ENCODE data around the gene PLA2G2F. TPM values are rescaled to one million over a fixed set of nuclear protein-coding genes. Genes with fewer than 3 reads are reported as not detected.
A peak's percentile ranks its signal among the peaks of the same experiment; 100 is the strongest.

PLA2G2F gene
- total and polyA plus RNA-seq, 9 of the 15 experiments (the other 6 are each of a cell fraction or from before 2014, with no cell fraction given): not detected

- ChIA-PET CTCF (ENCODE audit: low intra/inter-chr PET ratio) (interaction anchor here (0.8 kb wide), 1 partner anchor 49 kb away, joined by 3 read pairs; no protein-coding TSS in a partner anchor), POLR2A (interaction anchor here (0.7 to 1.9 kb wide), 2 partner anchors 18 to 23 kb away, joined by 3 to 5 read pairs; no protein-coding TSS in a partner anchor)
- no TSS peak for BruUV-seq (replicated peaks)
- Histone ChIP-seq H3K4me1 (replicated peaks in 1 of 2; ENCODE audit: control insufficient read depth in 2 of 2, insufficient read depth in 2 of 2, low read length in 2 of 2) (peaks cover 0 to 26% of the 10 kb centered on the region in 2 experiments; a peak in 3 of 5 replicates), H3K4me3 (no peak overlapping the region), H3K79me2 (ENCODE audit: control insufficient read depth, insufficient read depth, low read length) (no peaks in the 10 kb centered on the region), H3K9me1 (ENCODE audit: control insufficient read depth, insufficient read depth, low read length) (no peaks in the 10 kb centered on the region), H3K4me2 (ENCODE audit: insufficient read depth, low read length) (no peak overlapping the region), H3K27me3 (ENCODE audit: control insufficient read depth in 2 of 2, insufficient read depth in 2 of 2, low read length in 2 of 2) (peaks cover 2 to 24% of the 10 kb centered on the region in 2 experiments; a peak in 3 of 5 replicates), H3K9ac (ENCODE audit: insufficient read depth in 1 of 2, low read depth in 2 of 2, low read length in 2 of 2) (peak overlapping the region in 1 of 2 experiments; percentile 26; a peak in 1 of 4 replicates), H4K20me1 (replicated peaks; ENCODE audit: control insufficient read depth, insufficient read depth, low read length) (no peaks in the 10 kb centered on the region), H3K36me3 (ENCODE audit: control insufficient read depth, insufficient read depth, low read length) (no peaks in the 10 kb centered on the region), H3K9me3 (replicated peaks; ENCODE audit: control insufficient read depth, insufficient read depth, low read depth, low read length) (no peaks in the 10 kb centered on the region), H2AFZ (ENCODE audit: low read depth, low read length) (no peak overlapping the region), H3K27ac (ENCODE audit: extremely low read depth, low read depth, low read length) (no peak overlapping the region)
- TF ChIP-seq ZNF589 (CRISPR knock-in tag; IDR thresholded peaks at IDR 0.05; ENCODE audit: low read depth) (no peak), MYC (IDR thresholded peaks at IDR 0.05; ENCODE audit: low read depth, low read length) (no peak), MYC (CRISPR knock-in tag; IDR thresholded peaks at IDR 0.05; ENCODE audit: borderline replicate concordance, low read depth) (no peak), PKNOX1 (IDR thresholded peaks at IDR 0.05) (peak; percentile 26; the same call in 1 of the 2 replicates), ZBTB7A (IDR thresholded peaks at IDR 0.05; ENCODE audit: borderline replicate concordance, control insufficient read depth, low read depth, low read length) (peak; percentile 20; the same call in 1 of the 2 replicates)
- ATAC-seq (no peak), FAIRE-seq (no peak), DNase-seq (ENCODE audit: extremely low read depth in 1 of 4, low spot score in 3 of 4) (no peak)
- in situ Hi-C loops (cut with MboI): loop anchor here (5.0 kb wide), 1 partner anchor 237 kb away; no protein-coding TSS in a partner anchor
- 18% methylated on average over 23 of the region's 27 CpGs for WGBS (ENCODE audit: insufficient coverage, low coverage, missing lambda C conversion rate)
- intact Hi-C loops (cut with micrococcal nuclease): no loop called here
Measured at GRCh38 chr1:20149601-20150325, 10.6 kb downstream of the PLA2G2F start.

Data from K562 (cell line).